Kidney (tissue), 14 donors: ENCODE data around the gene KIR2DL3. TPM values are rescaled to one million over a fixed set of nuclear protein-coding genes. Genes with fewer than 3 reads are reported as not detected.

ENCODE experiments used
- DNase-seq, 5 donors: peaks; one replicate each; pipeline ENCODE4 v3.0.0-alpha.2; 2013 to 2020
- FAIRE-seq: peaks from 2 replicates; lab custom pipeline; 2012; peaks lifted over from hg19 to GRCh38; lab: Jason Lieb, UNC
- H3K27ac ChIP-seq, 2 donors: one replicate each; pipeline ENCODE4 v1.7.0; 2013; ENCODE audit warnings: low read depth in 2 of 2, low read length in 2 of 2, inconsistent platforms in 1 of 2
- H3K27me3 ChIP-seq: one replicate; pipeline ENCODE4 v1.7.1; 2013; ENCODE audit warnings: low read length, inconsistent platforms; ENCODE audit not compliant: control insufficient read depth, insufficient read depth
- H3K36me3 ChIP-seq, 3 donors: one replicate each; pipeline versions ENCODE4 v1.7.0 to v1.7.1; 2013; ENCODE audit warnings: low read length in 3 of 3, control low read depth in 1 of 3, inconsistent platforms in 1 of 3; ENCODE audit not compliant: insufficient read depth in 3 of 3, control insufficient read depth in 2 of 3
- H3K4me1 ChIP-seq, 3 donors: one replicate each; pipeline versions ENCODE4 v1.7.0 to v1.7.1; 2013; ENCODE audit warnings: low read length in 3 of 3, inconsistent platforms in 1 of 3, low read depth in 1 of 3; ENCODE audit not compliant: control insufficient read depth in 2 of 3, insufficient read depth in 2 of 3
- H3K4me3 ChIP-seq, 3 donors: one replicate each; pipeline versions ENCODE4 v1.7.0 to v1.8.1; 2013; ENCODE audit warnings: low read length in 3 of 3, control low read depth in 1 of 3, inconsistent platforms in 1 of 3
- H3K9ac ChIP-seq, 3 donors: one replicate each; pipeline versions ENCODE4 v1.7.0 to v1.7.1; 2013; ENCODE audit warnings: low read length in 3 of 3, control low read depth in 1 of 3, inconsistent platforms in 1 of 3
- H3K9me3 ChIP-seq, 3 donors: one replicate each; pipeline versions ENCODE4 v1.7.0 to v1.7.1; 2013; ENCODE audit warnings: low read length in 3 of 3, control low read depth in 1 of 3, inconsistent platforms in 1 of 3; ENCODE audit not compliant: control insufficient read depth in 2 of 3, insufficient read depth in 1 of 3
- CTCF ChIP-seq: IDR thresholded peaks from 3 replicates; pipeline ENCODE4 v1.5.1; 2012; ENCODE audit warnings: mild to moderate bottlenecking, moderate library complexity, borderline replicate concordance; ENCODE audit not compliant: insufficient read depth; ENCODE audit errors: extremely low read depth
- intact Hi-C: fragments of 100-400 bp; cut with DNase I; formaldehyde crosslinking; loops from one replicate; pipeline ENCODE4 v1.11.1; 2022
- polyA plus RNA-seq: library from polyadenylated mRNA; stranded (reverse); fragments of 350-450 nt; fragmentation: Illumina TruSeq; extraction: RNeasy Lipid Tissue Mini Kit (QIAGEN cat#74804); gene quantifications from one replicate; pipeline ENCODE4 v1.2.3, GENCODE V29; 2014; ENCODE audit warnings: low read depth, low replicate concordance; ENCODE audit not compliant: insufficient read depth
- total RNA-seq: library from RNA; stranded (reverse); fragmentation: NEBNext Ultra II Directional; extraction: Animal tissue kit (Norgen Biotek cat#: 25700); gene quantifications from one replicate; pipeline ENCODE4 v1.2.1, GENCODE V29; 2021
- donor health status: control.
- donor health status: control.
- donor health status: control.
- donor health status: control.
- donor health status: control.
- donor health status: DM: yes; HTN: yes; CAD: no.
- donor health status: Normal renal cell carcinoma (clear cell type).

Gene KIR2DL3
- total and polyA plus RNA-seq, 2 donors from 2014 or later: 0.25 TPM; not detected in 1

- no peaks in the 10 kb centered on the region for H3K27me3 ChIP-seq
- intact Hi-C loops: no loop called here
- no peak for TF ChIP-seq CTCF
- DNase-seq (no peak), FAIRE-seq (no peak)
- no peaks in the 10 kb centered on the region for H3K9me3 ChIP-seq
- H3K4me3 ChIP-seq: no peak overlapping the region
- no peaks in the 10 kb centered on the region for H3K4me1 ChIP-seq
- no peak overlapping the region for H3K27ac ChIP-seq
- H3K9ac ChIP-seq: no peak overlapping the region
- no peaks in the 10 kb centered on the region for H3K36me3 ChIP-seq
Measured at GRCh38 chr19:54795758-54796157, 57.4 kb downstream of the KIR2DL3 start.

Other genes with a start within 250 kb of the KIR2DL3 start
- not detected for gene LAIR2, start 235.7 kb upstream of the KIR2DL3 start, total RNA-seq
- gene LAIR2, start 235.7 kb upstream of the KIR2DL3 start, polyA plus RNA-seq: not detected
- gene LILRA2, start 164.7 kb upstream of the KIR2DL3 start, total RNA-seq: 4.2 TPM
- gene LILRA2, start 164.7 kb upstream of the KIR2DL3 start, polyA plus RNA-seq: 2.1 TPM
- gene LILRA1, start 144.9 kb upstream of the KIR2DL3 start, total RNA-seq: 2.2 TPM
- gene LILRA1, start 144.9 kb upstream of the KIR2DL3 start, polyA plus RNA-seq: 0.43 TPM
- 10.9 TPM for gene LILRB1, start 108.0 kb upstream of the KIR2DL3 start, total RNA-seq
- gene LILRB1, start 108.0 kb upstream of the KIR2DL3 start, polyA plus RNA-seq: 0.41 TPM
- gene LILRB4, start 75.5 kb upstream of the KIR2DL3 start, total RNA-seq: 9.9 TPM
- 1.8 TPM for gene LILRB4, start 75.5 kb upstream of the KIR2DL3 start, polyA plus RNA-seq
- gene KIR3DL3, start 14.1 kb upstream of the KIR2DL3 start, total RNA-seq: not detected
- not detected for gene KIR3DL3, start 14.1 kb upstream of the KIR2DL3 start, polyA plus RNA-seq
- 0.25 TPM for gene KIR2DL1, start 31.3 kb downstream of the KIR2DL3 start, total RNA-seq
- not detected for gene KIR2DL1, start 31.3 kb downstream of the KIR2DL3 start, polyA plus RNA-seq
- gene KIR2DL4, start 65.1 kb downstream of the KIR2DL3 start, total RNA-seq: 0.25 TPM
- not detected for gene KIR2DL4, start 65.1 kb downstream of the KIR2DL3 start, polyA plus RNA-seq
- 0.25 TPM for gene KIR3DL1, start 78.0 kb downstream of the KIR2DL3 start, total RNA-seq
- not detected for gene KIR3DL1, start 78.0 kb downstream of the KIR2DL3 start, polyA plus RNA-seq
- gene KIR2DS4, start 94.2 kb downstream of the KIR2DL3 start, total RNA-seq: not detected
- not detected for gene KIR2DS4, start 94.2 kb downstream of the KIR2DL3 start, polyA plus RNA-seq
- 0.13 TPM for gene KIR3DL2, start 111.9 kb downstream of the KIR2DL3 start, total RNA-seq
- gene KIR3DL2, start 111.9 kb downstream of the KIR2DL3 start, polyA plus RNA-seq: not detected
- gene FCAR, start 135.7 kb downstream of the KIR2DL3 start, total RNA-seq: 1.8 TPM
- not detected for gene FCAR, start 135.7 kb downstream of the KIR2DL3 start, polyA plus RNA-seq
- gene NCR1, start 167.6 kb downstream of the KIR2DL3 start, total RNA-seq: 0.91 TPM
- not detected for gene NCR1, start 167.6 kb downstream of the KIR2DL3 start, polyA plus RNA-seq
- 0.16 TPM for gene NLRP7, start 209.0 kb downstream of the KIR2DL3 start, total RNA-seq
- gene NLRP7, start 209.0 kb downstream of the KIR2DL3 start, polyA plus RNA-seq: not detected
- 34.4 TPM for gene NLRP2, start 227.9 kb downstream of the KIR2DL3 start, total RNA-seq
- gene NLRP2, start 227.9 kb downstream of the KIR2DL3 start, polyA plus RNA-seq: 2.2 TPM